ENCODE results near the gene ADD3. TPM values are rescaled to one million over a fixed set of nuclear protein-coding genes. Genes with fewer than 3 reads are reported as not detected.
A peak's percentile ranks its signal among the peaks of the same experiment; 100 is the strongest.

The ADD3 gene
- total RNA-seq, 1 experiment from 2014 or later, result 59.9 TPM

DNA sequence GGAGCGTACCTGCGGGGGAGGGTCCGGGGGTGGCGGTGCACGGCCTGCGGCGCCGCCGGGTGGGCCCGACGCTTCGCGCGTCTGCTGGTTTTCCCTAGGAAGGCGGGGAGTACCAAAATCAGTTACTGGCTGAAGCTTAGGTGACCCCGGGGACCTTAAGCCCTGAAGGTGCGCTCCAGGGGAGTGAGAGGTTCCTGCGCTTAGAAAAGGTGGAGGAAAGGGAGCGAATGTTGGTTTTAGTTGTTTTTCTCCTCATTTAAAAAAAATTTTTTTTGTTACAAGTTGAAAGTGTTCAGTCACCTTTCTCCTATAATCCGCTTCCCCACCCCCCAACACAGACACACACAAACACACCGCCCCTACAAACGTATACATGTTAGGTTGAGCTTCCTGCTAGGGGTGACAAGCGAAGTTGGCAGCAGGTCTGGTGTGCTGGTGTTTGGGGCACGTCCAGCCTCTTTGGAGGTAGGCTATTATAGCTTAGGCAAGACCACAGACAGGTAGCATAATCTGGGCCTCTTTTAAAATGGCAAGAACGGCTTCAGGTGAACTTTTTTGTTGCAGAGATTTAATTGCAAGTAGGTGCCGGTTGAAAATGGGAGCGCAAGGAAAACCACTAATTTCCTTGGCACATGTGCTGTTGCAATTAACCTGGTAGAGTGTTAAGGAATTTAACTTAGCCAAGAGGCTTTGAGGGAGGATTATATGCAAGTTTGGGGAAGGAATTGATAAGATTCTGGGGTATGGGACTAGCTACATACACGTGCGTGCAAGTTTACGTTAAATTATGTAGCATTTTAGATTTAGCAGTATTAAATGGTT, 945 bp downstream of the ADD3 start:
- no peak overlapping the region for H2BK12ac ChIP-seq (ENCODE audit: insufficient read length, low read depth, low read length)
- no peak overlapping the region for H3K56ac ChIP-seq (ENCODE audit: insufficient read length, low read depth, low read length)
- no peaks in the 10 kb centered on the region for H3K9me3 ChIP-seq (ENCODE audit: control insufficient read depth, low read depth, low read length)
- Mint-ChIP-seq H3K27ac (peak overlapping the region; percentile 53 to 92 (median 91); a peak in 6 of 7 replicates), H3K27me3 (ENCODE audit: low read depth) (peaks cover 2% of the 10 kb centered on the region; the same call in 1 of the 2 replicates), H3K4me3 (no peak overlapping the region; a peak in 2 of 5 replicates), H3K4me1 (peaks cover 53 to 55% of the 10 kb centered on the region in 2 experiments), H3K36me3 (ENCODE audit: insufficient read depth in 1 of 3, low read depth in 3 of 3) (no peaks in the 10 kb centered on the region), H3K9me3 (no peaks in the 10 kb centered on the region)
- peak overlapping the region; percentile 39 for H3K14ac ChIP-seq (ENCODE audit: insufficient read depth, low read length)
- H3K4ac ChIP-seq (ENCODE audit: low read depth, low read length), result no peak overlapping the region
- no peak overlapping the region for H4K8ac ChIP-seq (replicated peaks; ENCODE audit: insufficient read length, low read depth, low read length)
- H2BK120ac ChIP-seq (ENCODE audit: low read depth, low read length, poor library complexity, severe bottlenecking), result no peak overlapping the region
- peak overlapping the region; percentile 99 for H3K4me2 ChIP-seq (ENCODE audit: insufficient read depth, insufficient read length, low read length)
- TF ChIP-seq, protein P1, sequence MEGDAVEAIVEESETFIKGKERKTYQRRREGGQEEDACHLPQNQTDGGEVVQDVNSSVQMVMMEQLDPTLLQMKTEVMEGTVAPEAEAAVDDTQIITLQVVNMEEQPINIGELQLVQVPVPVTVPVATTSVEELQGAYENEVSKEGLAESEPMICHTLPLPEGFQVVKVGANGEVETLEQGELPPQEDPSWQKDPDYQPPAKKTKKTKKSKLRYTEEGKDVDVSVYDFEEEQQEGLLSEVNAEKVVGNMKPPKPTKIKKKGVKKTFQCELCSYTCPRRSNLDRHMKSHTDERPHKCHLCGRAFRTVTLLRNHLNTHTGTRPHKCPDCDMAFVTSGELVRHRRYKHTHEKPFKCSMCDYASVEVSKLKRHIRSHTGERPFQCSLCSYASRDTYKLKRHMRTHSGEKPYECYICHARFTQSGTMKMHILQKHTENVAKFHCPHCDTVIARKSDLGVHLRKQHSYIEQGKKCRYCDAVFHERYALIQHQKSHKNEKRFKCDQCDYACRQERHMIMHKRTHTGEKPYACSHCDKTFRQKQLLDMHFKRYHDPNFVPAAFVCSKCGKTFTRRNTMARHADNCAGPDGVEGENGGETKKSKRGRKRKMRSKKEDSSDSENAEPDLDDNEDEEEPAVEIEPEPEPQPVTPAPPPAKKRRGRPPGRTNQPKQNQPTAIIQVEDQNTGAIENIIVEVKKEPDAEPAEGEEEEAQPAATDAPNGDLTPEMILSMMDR (conservative IDR thresholded peaks at IDR 0.05), result no peak
- H3K79me1 ChIP-seq (ENCODE audit: insufficient read depth, low read depth, low read length, poor library complexity, severe bottlenecking), result peaks cover 3% of the 10 kb centered on the region
- no peak overlapping the region for H2BK15ac ChIP-seq (ENCODE audit: low read depth, low read length)
- no peaks in the 10 kb centered on the region for H4K20me1 ChIP-seq (ENCODE audit: control insufficient read depth, insufficient read depth, insufficient read length)
- no peak overlapping the region for H2AFZ ChIP-seq (ENCODE audit: low read length)
- H4K5ac ChIP-seq (ENCODE audit: insufficient read length, low read depth, low read length), result no peak overlapping the region
- peaks cover 16% of the 10 kb centered on the region for H3K23me2 ChIP-seq (ENCODE audit: insufficient read length, low read depth, low read length, poor library complexity, severe bottlenecking)
- H2AK5ac ChIP-seq (ENCODE audit: insufficient read length, low read length), result no peak overlapping the region
- H3K9ac ChIP-seq (ENCODE audit: extremely low read depth, insufficient read length, low read length), result peak overlapping the region; percentile 72
- H3K27me3 ChIP-seq (ENCODE audit: insufficient read depth, low read length), result no peaks in the 10 kb centered on the region
- peaks cover 19% of the 10 kb centered on the region; the same call in 1 of the 2 replicates for H3K79me2 ChIP-seq (ENCODE audit: insufficient read depth, low read length)
- H2BK5ac ChIP-seq (ENCODE audit: insufficient read length, low read length), result no peak overlapping the region
- peak; percentile 42 for DNase-seq
- H2BK20ac ChIP-seq (ENCODE audit: low read depth, low read length, poor library complexity, severe bottlenecking), result no peak overlapping the region
- H3T11ph ChIP-seq (ENCODE audit: low read length), result no peak overlapping the region
- H3K27ac ChIP-seq (ENCODE audit: insufficient read length, low read depth, low read length), result no peak overlapping the region
- H4K91ac ChIP-seq (ENCODE audit: insufficient read length, low read depth, low read length), result no peak overlapping the region
- H3K23ac ChIP-seq (ENCODE audit: insufficient read length, low read depth, low read length), result no peak overlapping the region
- WGBS (ENCODE audit: extremely low coverage, insufficient read length, low lambda C conversion rate), result no CpG with 5 or more reads among the region's 30 CpGs
- peak overlapping the region; percentile 28 for H3K18ac ChIP-seq (ENCODE audit: insufficient read length, low read depth, low read length)
- H3K4me1 ChIP-seq (ENCODE audit: insufficient read depth, low read length), result peaks cover 14% of the 10 kb centered on the region

Measured in H9 (cell line).